HG02885 (cell line): ENCODE results near the gene SRPK2.
A peak's percentile ranks its signal among the peaks of the same experiment; 100 is the strongest.

ENCODE experiments used
- ATAC-seq: cut with Tn5 transposase; IDR thresholded peaks from one replicate; pipeline ENCODE4 v1.9.1; 2021; ENCODE audit warnings: mild to moderate bottlenecking; ENCODE audit not compliant: unreplicated experiment, poor library complexity

Gene SRPK2

DNA sequence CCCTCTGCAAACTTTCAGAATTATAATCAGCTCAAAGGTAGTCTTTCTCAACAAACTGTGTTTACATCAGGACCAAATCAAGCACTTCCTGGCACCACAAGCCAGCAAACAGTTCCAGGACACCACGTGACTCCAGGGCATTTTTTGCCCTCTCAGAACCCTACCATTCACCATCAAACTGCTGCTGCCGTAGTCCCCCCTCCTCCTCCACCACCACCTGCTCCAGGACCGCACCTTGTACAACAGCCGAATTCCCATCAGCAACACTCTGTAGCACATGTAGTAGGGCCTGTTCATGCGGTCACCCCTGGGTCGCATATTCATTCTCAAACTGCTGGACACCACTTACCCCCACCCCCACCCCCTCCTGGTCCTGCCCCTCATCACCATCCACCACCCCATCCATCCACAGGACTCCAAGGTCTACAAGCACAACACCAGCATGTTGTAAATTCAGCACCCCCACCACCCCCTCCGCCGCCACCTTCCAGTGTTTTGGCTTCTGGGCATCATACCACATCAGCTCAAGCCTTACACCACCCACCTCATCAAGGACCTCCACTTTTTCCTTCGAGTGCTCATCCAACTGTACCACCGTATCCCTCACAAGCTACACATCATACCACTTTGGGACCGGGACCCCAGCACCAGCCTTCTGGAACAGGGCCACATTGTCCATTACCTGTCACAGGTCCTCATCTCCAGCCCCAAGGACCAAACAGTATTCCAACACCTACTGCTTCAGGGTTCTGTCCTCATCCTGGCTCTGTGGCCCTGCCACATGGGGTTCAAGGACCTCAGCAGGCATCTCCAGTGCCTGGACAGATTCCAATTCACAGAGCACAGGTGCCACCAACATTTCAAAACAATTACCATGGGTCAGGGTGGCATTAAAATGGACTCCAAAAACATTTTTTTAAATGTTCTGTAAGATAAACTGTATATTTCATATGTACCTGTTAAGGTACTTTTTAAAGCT is 276.0 kb downstream of the SRPK2 start:
- no peak for ATAC-seq

DNA sequence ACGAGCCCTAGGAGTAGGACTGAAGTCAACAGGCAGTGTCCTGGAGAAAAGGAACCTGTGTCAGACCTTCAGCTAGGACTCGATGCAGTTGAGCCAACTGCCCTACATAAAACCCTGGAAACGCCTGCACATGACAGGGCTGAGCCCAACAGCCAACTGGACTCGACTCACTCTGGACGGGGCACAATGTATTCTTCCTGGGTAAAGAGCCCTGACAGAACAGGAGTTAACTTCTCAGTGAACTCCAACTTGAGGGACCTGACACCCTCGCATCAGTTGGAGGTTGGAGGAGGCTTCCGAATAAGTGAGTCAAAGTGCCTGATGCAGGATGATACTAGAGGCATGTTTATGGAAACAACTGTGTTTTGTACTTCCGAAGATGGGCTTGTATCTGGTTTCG is 281.3 kb downstream of the SRPK2 start:
- no peak for ATAC-seq

DNA sequence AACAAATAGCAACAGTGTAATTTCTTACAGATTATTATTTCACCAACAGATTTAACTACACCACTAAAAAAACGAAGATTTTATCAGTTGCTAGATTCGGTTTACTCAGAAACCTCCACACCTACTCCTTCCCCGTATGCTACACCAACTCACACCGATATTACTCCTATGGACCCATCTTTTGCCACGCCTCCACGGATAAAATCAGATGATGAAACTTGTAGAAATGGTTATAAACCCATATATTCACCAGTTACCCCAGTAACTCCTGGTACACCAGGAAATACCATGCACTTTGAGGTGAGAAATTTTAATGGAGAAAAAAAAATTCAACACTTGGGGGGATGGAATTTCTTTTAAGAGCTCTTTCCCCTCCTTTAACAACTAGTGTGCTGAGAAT is 282.2 kb downstream of the SRPK2 start:
- no peak for ATAC-seq

DNA sequence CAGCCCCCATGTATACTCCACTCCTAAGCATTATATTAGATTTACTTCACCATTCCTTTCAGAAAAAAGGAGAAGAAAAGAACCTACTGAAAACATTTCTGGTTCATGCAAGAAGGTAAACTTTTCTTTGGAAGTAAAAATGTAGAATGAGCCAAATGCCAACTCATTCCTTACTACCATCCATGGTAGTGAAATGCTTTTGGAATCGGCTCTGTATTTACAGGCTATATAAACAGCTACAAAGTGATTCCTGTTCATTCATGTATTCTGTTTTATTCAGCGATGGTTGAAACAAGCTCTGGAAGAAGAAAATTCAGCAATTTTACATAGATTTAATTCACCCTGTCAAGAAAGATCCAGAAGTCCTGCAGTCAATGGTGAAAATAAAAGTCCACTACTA is 283.1 kb downstream of the SRPK2 start:
- ATAC-seq = no peak

DNA sequence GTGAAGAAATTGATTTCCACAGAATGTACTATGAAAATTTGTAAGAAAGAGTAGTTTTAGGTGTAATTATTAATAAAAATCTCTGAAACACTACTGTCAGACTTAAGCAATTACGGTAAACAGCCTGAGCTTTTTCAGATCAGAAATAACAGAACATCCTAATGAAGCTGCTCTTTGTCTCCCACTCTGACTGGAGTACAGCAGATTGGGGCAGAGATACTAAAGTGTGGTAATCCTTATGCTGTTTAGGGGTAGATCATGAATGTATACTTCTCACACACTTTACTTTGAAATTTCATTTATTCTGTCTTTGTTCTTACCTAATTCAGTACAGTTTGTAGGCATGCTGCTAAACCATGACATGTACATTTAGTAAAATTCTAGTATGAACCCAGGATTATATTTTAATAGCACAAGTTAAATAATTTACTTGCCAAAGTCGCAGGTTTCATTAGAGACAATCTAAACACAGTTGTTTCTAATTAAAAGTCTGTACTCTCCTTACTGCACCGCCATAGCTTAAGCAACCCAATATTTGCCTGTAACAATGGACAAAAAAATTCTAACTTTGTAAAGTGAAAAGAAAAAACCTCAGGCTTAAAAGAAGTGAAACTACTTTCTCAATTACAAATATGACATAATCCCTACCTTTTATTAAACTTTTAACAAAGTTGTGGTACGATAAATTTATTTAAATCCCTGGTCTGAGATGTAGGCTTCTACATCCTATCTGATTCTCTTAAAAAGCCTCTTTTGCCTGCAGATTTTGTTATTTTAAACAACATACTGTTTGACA is 286.0 kb downstream of the SRPK2 start:
- ATAC-seq = no peak

DNA sequence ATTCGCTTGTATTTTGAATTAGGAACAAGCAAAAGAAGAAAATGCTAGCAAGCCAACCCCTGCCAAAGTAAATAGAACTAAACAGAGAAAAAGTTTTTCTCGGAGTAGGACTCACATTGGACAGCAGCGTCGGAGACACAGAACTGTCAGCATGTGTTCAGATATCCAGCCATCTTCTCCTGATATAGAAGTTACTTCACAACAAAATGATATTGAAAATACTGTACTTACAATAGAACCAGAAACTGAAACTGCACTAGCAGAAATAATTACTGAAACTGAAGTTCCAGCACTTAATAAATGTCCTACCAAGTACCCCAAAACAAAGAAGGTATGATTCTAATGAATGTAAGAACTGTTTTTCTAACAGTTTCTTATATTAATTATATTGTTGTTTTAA is 286.9 kb downstream of the SRPK2 start:
- peak; percentile 51 for ATAC-seq

DNA sequence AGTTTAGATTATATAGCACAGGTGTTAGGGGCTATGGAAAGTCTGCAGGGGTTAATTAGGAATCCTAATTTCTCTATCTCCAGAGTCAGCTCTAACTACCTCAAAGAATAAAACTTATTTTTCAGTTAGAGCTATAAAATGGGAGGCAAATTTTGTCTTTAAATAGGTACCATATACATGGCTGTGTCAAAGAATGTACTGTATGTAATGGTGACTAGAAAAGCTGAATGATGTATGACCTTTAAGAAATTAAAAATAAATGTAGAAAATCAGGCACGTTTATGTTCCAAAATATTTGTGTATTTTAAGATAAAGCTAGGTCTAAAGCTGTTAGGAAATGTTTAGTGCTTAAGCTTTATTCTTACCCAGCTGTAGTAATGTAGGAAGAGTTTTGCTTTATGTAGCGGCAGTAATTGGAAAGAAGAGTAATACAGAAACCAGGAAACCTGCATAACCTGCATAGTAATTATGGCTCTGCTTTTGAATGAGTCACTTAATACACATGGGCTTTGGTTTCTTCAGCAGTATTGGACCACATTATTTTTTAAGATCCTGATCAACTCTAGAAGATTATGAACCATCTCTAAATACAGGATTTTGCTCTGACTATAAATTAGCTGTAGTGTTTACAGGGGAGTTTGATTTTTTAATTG is 289.7 kb downstream of the SRPK2 start:
- ATAC-seq = peak; percentile 74

DNA sequence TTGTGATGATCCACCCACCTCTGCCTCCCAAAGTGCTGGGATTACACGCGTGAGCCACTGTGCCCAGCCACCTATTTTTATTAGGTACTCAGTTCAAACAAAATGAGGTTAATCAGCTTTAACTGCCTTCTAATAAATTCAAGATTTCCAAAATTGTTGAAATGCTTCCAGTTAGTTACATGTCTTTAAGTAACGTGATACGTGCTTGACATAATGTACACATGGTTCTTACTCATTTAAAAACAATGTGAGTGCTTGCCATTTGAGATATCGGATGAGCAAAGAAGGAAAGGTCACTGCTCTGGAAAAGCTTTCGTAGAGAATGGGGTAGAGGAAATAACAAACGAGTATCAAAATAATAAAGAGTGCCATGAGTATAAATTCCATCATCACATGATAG is 291.1 kb downstream of the SRPK2 start:
- ATAC-seq = no peak

DNA sequence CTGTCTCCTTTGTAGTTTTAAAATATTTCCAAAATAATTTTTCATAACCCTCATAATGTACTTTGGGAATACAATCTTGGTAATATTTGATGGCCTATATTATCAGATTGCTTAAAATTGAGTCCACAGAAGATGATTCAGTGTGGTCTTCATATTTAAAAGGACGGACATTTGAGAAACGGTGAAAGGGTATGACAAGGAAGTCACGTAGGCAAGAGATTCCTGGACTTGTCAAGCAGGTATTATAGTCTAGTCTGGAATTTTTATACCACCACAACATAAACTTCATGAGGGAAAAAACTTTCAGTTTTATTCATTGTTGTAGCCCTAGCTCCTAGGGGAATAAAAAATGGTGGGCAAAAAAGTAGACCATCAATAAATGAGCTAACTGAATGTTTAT is 292.4 kb downstream of the SRPK2 start:
- ATAC-seq = no peak

DNA sequence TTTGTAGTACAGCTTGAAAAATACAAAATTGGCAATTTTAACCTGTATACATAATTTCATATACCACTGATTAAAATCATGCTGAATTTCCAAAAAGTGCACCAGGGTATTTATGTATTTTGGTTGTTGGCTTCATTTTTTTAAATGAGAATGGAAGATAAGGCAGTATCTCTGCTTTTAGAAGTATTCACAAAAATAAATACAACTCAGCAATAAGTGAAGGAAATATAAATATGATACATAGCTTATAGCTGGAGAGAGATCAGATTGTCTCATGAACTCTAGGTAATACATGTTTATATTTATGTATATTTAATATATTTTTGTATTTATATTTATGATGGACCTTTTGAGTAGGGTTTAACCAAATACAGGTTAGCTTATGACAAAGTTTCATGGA is 293.8 kb downstream of the SRPK2 start:
- ATAC-seq = no peak

DNA sequence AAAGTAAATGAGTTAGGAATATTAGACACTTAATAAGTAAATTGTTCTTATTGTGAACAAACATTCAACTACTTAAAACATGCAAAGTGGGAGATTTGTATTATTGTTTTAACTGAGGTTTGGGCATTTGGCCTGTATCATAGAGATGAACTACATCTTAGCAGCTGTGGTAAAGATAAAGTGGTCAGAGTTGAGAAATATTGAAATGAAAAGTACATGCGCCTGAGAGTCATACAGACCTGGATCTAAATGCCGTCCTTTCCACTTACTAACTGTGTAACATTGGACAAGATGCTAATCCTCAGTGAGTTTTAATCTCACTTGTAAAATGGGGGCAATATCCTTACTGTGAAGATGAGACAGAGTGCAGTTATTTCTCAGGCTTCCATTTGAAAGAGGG is 300.3 kb downstream of the SRPK2 start:
- ATAC-seq = no peak

DNA sequence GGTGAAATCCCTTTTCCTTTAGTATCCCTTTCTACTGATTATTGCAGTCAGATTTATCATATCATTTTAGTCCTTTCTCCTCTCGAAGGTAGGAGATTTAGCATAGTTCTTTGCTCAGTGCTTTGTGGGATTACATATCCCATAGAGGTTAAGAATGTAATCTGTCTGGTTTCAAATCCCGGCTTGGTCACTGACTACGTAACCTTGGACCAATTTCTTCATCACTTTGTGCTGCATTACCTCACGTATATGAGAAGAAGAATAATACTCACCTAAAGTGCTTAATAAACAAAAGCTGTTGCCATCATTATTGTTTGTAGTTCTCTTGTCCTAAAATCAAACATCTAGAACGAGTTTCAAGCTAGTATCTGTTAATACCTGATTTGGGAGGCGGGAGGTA is 300.7 kb downstream of the SRPK2 start:
- no peak for ATAC-seq

DNA sequence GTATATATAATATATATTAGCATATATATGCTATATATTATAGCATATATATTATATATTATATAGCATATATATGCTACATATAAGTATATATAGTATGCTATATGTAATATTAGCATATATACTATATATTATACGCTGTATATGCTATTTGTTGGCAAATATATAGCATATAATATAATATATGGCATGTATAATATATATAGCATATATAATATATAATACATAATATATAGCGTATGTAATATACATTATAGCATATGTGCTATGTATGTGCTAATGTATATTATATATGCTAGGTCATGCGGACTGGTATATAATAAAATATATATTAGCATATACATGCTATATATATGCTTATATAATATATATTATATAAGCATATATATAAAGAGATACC is 301.9 kb downstream of the SRPK2 start:
- no peak for ATAC-seq

DNA sequence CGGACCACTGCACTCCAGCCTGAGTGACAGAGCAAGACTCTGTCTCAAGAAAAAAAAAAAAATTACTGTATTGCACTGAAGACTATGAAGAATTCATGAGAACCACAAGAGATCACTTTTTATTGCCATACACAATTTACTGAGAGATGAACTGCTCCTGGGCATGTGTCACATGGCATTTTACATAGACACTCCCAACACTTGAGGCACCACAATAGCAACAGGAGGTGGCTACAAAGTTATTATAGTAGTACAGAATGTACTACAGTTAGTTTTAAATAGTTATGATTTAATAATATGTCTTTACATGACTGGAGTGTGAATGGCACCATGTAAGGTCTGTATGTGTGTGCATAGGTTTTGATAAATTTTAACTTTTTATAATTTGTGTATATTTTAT is 304.1 kb downstream of the SRPK2 start:
- no peak for ATAC-seq

DNA sequence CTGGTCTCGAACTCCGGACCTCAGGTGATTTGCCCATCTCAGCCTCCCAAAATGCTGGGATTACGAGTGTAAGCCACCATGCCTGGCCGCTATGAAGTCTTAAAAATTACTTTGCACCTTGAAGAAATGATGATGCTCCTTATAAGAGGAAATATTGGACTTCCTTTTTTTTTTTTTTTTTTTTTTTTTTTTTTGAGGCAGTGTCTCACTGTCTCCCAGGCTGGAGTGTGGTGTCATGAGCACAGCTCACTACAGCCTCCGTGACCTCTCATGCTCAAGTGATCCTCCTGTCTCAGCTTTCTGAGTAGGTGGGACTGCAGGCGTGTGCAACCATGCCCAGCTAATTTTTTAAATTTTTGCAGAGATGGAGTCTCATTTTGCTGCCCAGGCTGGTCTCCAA is 309.4 kb downstream of the SRPK2 start:
- ATAC-seq = no peak

DNA sequence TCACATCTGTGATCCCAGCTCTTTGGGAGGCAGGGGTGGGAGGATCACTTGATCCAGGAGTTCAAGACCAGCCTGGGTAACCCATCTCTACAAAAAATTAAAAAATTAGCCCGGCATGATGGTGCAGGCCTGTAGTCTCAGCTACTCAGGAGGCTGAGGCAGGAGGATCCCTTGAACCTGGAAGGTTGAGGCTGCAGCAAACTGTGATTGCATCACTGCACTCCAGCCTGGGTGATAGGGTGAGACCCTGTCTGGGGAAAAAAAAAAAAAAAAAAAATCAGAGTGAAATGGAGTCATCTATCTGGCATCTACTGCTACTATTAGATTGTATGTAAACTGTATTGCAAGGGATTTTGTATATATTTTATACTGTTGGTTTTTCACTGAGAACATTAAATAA is 315.6 kb downstream of the SRPK2 start:
- no peak for ATAC-seq

DNA sequence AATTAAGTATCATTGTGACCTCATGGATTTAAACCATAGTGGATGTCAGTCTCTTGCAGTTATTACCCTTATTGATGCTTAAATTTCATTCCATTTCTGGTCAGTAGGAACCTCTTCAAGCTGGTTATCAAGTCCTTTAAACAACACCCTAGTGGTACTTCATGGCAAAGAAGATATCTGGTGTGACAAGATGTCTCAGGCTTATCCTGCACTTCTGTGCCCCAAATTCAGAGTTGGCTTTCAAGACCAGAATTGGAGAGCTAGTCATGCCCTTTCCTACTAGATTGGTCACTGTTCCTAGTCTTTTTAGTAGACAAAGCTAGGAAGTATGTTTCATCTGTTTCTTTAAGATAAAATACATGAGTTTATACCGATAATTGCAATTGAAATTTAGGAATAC is 319.8 kb downstream of the SRPK2 start:
- no peak for ATAC-seq

DNA sequence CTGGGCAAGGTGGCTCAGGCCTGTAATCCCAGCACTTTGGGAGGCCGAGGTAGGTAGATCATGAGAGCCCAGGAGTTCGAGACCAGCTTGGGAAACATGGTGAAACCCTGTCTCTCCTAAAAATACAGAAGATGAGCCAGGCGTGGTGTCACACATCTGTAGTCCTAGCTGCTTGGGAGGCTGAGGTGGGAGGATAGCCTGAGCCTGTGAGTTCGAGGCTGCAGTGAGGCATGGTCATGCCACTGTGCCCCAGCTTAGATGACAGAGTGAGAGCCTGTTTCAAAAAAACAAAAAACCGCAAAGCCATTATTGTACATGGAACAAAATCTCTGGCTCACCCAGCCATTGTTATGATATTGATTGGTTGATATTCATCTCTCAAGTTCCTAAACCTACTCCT is 321.0 kb downstream of the SRPK2 start:
- no peak for ATAC-seq
